Motor neuron (in vitro differentiated cells): ENCODE data around the gene ZNF530. TPM values are rescaled to one million over a fixed set of nuclear protein-coding genes. Genes with fewer than 3 reads are reported as not detected.

Experiments
- total RNA-seq, 8 experiments: library from RNA; unstranded; fragments of 300-600 nt; gene quantifications; 2 replicates each; pipeline versions ENCODE4 v1.2.3 to v1.2.4, GENCODE V29; 2022

ZNF530 gene
- total RNA-seq, 8 experiments from 2014 or later = 2.4 to 6.6 (median 3.5) TPM

Other genes starting within 250 kb of the ZNF530 start
- 10 to 100 TPM in 5 of 8 experiments, 1 to 10 TPM in 3; 5.7 to 12.0 (median 10.7) TPM for gene ZNF304, start 248.6 kb upstream of the ZNF530 start, total RNA-seq
- 10 to 100 TPM; 10.3 to 33.5 (median 24.1) TPM for gene TRAPPC2B, start 236.3 kb upstream of the ZNF530 start, total RNA-seq
- 1 to 10 TPM; 3.8 to 6.9 (median 5.8) TPM for gene ZNF547, start 236.3 kb upstream of the ZNF530 start, total RNA-seq
- gene ZNF548, start 210.0 kb upstream of the ZNF530 start, total RNA-seq = 10 to 100 TPM in 7 of 8 experiments, 1 to 10 TPM in 1; 9.9 to 35.5 (median 25.4) TPM
- 10 to 100 TPM in 7 of 8 experiments, 1 to 10 TPM in 1; 7.8 to 21.6 (median 11.9) TPM for gene ZNF17, start 188.7 kb upstream of the ZNF530 start, total RNA-seq
- 10 to 100 TPM; 10.1 to 24.0 (median 13.8) TPM for gene ZNF749, start 164.6 kb upstream of the ZNF530 start, total RNA-seq
- 1 to 10 TPM in 7 of 8 experiments, under 1 TPM in 1; 0.92 to 4.2 (median 1.7) TPM for gene VN1R1, start 142.7 kb upstream of the ZNF530 start, total RNA-seq
- gene ZNF772, start 122.3 kb upstream of the ZNF530 start, total RNA-seq = 10 to 100 TPM in 7 of 8 experiments, 1 to 10 TPM in 1; 7.4 to 33.0 (median 19.7) TPM
- gene ZNF419, start 112.1 kb upstream of the ZNF530 start, total RNA-seq = 10 to 100 TPM; 12.4 to 18.6 (median 13.1) TPM
- 10 to 100 TPM in 5 of 8 experiments, 1 to 10 TPM in 3; 6.3 to 17.9 (median 10.9) TPM for gene ZNF773, start 99.9 kb upstream of the ZNF530 start, total RNA-seq
- gene ZNF549, start 72.5 kb upstream of the ZNF530 start, total RNA-seq = 10 to 100 TPM in 1 of 8 experiments, 1 to 10 TPM in 7; 5.4 to 11.9 (median 7.9) TPM
- 10 to 100 TPM in 6 of 8 experiments, 1 to 10 TPM in 2; 7.4 to 14.5 (median 12.0) TPM for gene ZNF550, start 40.0 kb upstream of the ZNF530 start, total RNA-seq
- gene ZNF416, start 21.0 kb upstream of the ZNF530 start, total RNA-seq = 10 to 100 TPM in 1 of 8 experiments, 1 to 10 TPM in 7; 4.7 to 10.8 (median 7.3) TPM
- 10 to 100 TPM in 4 of 8 experiments, 1 to 10 TPM in 4; 3.0 to 19.2 (median 9.4) TPM for gene ZIK1, start 15.7 kb upstream of the ZNF530 start, total RNA-seq
- 10 to 100 TPM; 10.5 to 22.4 (median 18.5) TPM for gene ZNF134, start 14.4 kb downstream of the ZNF530 start, total RNA-seq
- 10 to 100 TPM; 10.2 to 28.1 (median 19.6) TPM for gene ZNF211, start 33.3 kb downstream of the ZNF530 start, total RNA-seq
- under 1 TPM in 2 of 8 experiments, not detected in 6; 0.14 to 0.15 TPM for gene ZSCAN4, start 69.0 kb downstream of the ZNF530 start, total RNA-seq
- gene ZNF551, start 82.1 kb downstream of the ZNF530 start, total RNA-seq = 10 to 100 TPM in 3 of 8 experiments, 1 to 10 TPM in 5; 4.7 to 15.2 (median 7.8) TPM
- gene ZNF154, start 109.3 kb downstream of the ZNF530 start, total RNA-seq = 1 to 10 TPM in 6 of 8 experiments, under 1 TPM in 2; 0.73 to 7.2 (median 1.7) TPM
- gene ZNF671, start 127.7 kb downstream of the ZNF530 start, total RNA-seq = 10 to 100 TPM in 1 of 8 experiments, 1 to 10 TPM in 7; 1.7 to 11.4 (median 4.1) TPM
- gene ZNF776, start 146.9 kb downstream of the ZNF530 start, total RNA-seq = 10 to 100 TPM in 7 of 8 experiments, 1 to 10 TPM in 1; 9.8 to 28.0 (median 15.7) TPM
- 10 to 100 TPM in 7 of 8 experiments, 1 to 10 TPM in 1; 8.6 to 27.4 (median 16.2) TPM for gene ZNF586, start 169.8 kb downstream of the ZNF530 start, total RNA-seq
- 10 to 100 TPM in 2 of 8 experiments, 1 to 10 TPM in 6; 4.4 to 20.0 (median 6.8) TPM for gene ZNF552, start 215.0 kb downstream of the ZNF530 start, total RNA-seq
- gene ZNF587B, start 230.4 kb downstream of the ZNF530 start, total RNA-seq = 10 to 100 TPM in 4 of 8 experiments, 1 to 10 TPM in 4; 3.1 to 47.5 (median 9.8) TPM
- gene ZNF587, start 250.0 kb downstream of the ZNF530 start, total RNA-seq = 10 to 100 TPM; 11.2 to 44.9 (median 25.4) TPM